Adrenal gland (tissue), 5 donors: ENCODE results near the gene PARP2.

Source experiments
- POLR2A ChIP-seq, 2 donors: fragments of 450-650 bp; IDR thresholded peaks; one replicate each; pipeline ENCODE4 v1.6.1; 2017; ENCODE audit warnings: antibody characterized with exemption in 2 of 2, mild to moderate bottlenecking in 2 of 2, moderate library complexity in 1 of 2
- TF ChIP-seq, protein P1 (sequence below), 6 experiments: fragments of 450-650 bp in 4 of 6; fragments of 200-600 bp in 2 of 6; sonication (generic) in 1 of 6; IDR thresholded peaks; 1 replicate in 5 of 6; 2 replicates in 1 of 6; pipeline versions ENCODE4 v1.5.1 to v1.8.0; 2016 to 2021; ENCODE audit warnings: antibody characterized with exemption in 6 of 6, mild to moderate bottlenecking in 2 of 6, moderate library complexity in 1 of 6
- donor health status: DM: no; HTN: no; CAD: no.

DNA sequence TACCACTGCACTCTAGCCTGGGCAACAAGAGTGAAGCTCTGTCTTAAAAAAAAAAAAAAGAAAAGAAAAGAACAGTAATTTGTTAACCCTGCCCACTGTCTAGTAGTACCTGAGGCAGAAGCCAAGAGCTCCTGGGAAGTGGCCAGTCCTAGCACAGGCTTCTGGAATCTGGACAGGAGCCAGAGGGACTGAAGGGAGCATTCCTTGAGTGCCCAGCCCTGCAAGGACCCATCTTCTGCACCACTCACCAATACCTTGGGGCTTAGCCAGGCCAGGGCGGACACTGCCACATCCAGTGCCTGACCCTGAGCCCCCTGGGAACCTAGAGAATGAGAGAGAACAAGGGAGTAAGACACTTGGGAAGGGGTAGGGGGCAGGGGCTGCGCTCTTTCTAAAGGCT, 33.7 kb downstream of the PARP2 start:
- TF ChIP-seq, protein P1, sequence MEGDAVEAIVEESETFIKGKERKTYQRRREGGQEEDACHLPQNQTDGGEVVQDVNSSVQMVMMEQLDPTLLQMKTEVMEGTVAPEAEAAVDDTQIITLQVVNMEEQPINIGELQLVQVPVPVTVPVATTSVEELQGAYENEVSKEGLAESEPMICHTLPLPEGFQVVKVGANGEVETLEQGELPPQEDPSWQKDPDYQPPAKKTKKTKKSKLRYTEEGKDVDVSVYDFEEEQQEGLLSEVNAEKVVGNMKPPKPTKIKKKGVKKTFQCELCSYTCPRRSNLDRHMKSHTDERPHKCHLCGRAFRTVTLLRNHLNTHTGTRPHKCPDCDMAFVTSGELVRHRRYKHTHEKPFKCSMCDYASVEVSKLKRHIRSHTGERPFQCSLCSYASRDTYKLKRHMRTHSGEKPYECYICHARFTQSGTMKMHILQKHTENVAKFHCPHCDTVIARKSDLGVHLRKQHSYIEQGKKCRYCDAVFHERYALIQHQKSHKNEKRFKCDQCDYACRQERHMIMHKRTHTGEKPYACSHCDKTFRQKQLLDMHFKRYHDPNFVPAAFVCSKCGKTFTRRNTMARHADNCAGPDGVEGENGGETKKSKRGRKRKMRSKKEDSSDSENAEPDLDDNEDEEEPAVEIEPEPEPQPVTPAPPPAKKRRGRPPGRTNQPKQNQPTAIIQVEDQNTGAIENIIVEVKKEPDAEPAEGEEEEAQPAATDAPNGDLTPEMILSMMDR (IDR thresholded peaks at IDR 0.05), result no peak
- no peak for TF ChIP-seq POLR2A (IDR thresholded peaks at IDR 0.05)
